Skeletal muscle cell (primary cell): ENCODE results near the gene NDUFA6.
A peak's percentile ranks its signal among the peaks of the same experiment; 100 is the strongest.
"Not testable (repeated sequence)": the region's sequence is repeated elsewhere in the genome, so short reads cannot be mapped to it uniquely, and the experiment has no call there.

Source experiments
- DNase-seq: peaks from one replicate; pipeline ENCODE4 v3.0.0-alpha.2; 2010; ENCODE audit warnings: low read depth
- H3K4me3 ChIP-seq: 2 replicates; pipeline ENCODE4 v1.5.1; 2011; ENCODE audit warnings: low read depth, mild to moderate bottlenecking, control low read depth, low read length, moderate library complexity

Gene NDUFA6

DNA sequence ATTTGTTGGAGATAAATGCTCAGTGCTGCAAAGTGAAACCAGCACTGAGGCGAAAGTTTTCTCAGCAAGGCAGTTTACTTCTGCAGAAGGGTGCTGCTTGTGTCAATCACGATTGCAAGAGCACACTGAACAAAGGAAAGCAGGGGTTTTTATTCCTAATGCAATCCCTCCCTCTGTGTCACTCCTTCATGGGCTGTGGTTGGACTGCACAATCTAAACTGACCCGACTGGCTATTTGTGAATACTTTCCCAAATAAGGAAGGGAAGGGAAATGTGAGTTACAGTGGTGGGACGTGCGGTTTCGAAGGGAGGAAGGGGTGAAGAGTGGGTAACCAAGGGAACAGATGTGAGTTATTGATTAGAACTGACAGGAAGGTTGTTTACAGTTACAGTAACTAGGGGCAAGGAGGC lies 24.9 kb upstream of the NDUFA6 start:
- not testable (repeated sequence) for H3K4me3 ChIP-seq, DNase-seq

DNA sequence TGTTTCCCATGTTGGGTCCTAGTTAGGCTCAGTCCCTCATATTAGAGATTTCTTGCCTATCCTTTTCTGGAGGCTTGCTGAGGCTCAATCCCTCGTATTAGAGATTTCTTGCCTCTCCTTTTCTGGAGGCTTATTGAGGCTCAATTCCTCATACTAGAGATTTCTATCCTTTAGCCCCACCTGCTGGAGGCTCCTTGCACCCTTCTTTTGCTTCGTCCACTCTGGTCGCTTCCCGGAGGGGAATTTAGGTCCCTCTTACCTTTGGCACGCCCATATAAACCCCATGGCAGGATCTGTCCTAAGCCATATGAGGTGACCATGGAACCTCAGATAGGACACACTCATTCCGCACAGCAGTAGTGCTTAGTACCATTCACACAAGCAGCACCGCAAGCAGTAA lies 24.1 kb upstream of the NDUFA6 start:
- no peak overlapping the region for H3K4me3 ChIP-seq
- no peak for DNase-seq

DNA sequence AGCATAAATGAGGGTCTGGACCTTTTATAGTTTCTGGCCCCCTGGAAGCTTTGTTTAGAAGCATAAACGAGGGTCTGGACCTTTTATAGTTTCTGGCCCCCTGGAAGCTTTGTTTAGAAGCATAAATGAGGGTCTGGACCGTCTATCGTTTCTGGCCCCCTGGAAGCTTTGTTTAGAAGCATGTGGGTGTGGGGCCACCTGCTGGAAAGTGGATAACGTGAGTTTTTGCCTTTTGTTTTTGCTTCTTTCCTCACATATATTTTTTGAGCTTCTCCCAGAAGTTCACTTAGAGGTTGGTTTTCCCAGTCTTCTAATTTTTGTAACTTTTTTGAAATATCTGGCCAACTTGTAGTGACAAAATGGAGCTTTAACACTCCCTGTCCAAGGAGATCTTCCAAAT lies 22.2 kb upstream of the NDUFA6 start:
- DNase-seq, H3K4me3 ChIP-seq: not testable (repeated sequence)

- no peak overlapping the region for H3K4me3 ChIP-seq
- DNase-seq = no peak
These were observed 21.2 kb upstream of the NDUFA6 start for GRCh38 chr22:42111798-42112197.

DNA sequence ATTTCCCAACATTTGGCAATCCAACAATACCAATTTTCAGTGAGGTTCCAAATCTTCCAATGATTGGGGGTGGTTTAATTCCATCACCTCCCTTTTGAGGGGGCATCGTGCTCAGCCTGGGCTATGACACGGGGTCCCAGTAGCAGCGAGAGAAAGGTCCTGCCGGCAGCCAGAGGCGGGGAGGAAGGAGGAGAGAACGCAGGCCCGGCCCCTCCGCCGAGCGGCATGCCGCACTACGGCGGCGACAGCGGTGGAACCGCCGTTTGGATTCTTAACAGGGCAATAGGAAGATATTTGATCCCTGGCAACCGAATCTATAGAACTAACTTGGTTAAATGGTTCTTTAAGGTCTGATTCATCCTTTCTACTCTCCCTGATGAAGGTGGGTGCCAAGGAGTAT lies 18.3 kb upstream of the NDUFA6 start:
- no peak for DNase-seq
- no peak overlapping the region for H3K4me3 ChIP-seq

DNA sequence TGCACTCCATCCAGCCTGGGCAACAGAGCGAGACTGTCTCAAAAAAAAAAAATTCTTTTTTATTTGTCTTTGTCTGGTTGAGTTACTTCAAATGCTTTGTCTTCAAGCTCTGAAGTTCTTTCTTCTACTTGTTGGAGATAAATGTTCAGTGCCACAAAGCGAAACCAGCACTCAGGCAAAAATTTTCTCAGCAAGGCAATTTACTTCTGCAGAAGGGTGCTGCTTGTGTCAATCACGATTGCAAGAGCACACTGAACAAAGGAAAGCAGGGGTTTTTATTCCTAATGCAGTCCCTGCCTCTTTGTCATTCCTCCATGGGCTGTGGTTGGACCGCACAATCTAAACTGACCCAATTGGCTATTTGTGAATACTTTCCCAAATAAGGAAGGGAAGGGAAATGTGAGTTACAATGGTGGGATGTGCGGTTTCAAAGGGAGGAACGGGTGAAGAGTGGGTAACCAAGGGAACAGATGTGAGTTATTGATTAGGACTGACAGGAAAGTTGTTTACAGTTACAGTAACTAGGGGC lies 13.8 kb upstream of the NDUFA6 start:
- H3K4me3 ChIP-seq, DNase-seq: not testable (repeated sequence)

DNA sequence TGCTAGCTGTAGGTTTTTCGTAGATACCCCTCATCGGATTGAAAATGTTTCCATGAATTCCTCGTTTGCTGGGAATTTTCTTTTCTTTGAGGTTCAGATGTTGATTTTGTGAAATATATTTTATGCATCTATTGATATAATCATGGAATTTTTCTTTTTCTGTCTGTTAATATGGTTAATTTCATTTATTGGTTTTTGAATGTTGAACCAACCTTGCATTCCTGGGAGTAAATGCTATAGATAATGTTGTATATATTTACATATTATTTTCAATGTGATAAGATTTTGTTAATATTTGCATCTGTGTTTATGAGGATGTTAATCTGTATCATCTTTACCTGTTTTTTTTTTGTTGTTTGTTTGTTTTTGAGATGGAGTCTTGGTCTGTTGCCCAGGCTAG lies 10.6 kb upstream of the NDUFA6 start:
- no peak overlapping the region for H3K4me3 ChIP-seq
- no peak for DNase-seq

DNA sequence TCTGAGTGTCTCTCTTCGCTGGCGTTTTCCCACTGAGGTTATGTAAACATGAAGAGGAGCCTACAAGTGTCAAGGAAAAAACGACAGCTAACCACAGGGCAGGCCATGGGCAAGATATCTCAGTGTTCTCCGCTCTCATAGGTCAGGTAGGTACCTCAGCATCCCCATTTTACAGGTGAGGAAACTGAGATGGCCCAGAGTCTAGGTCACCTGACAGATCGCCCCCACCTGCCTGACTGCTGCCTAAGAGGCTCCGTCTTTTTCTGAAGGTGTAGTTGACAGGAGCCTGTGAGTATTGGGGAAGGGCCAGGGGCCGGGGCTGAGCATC lies 847 bp upstream of the NDUFA6 start:
- H3K4me3 ChIP-seq = peak overlapping the region; percentile 88
- DNase-seq = no peak

DNA sequence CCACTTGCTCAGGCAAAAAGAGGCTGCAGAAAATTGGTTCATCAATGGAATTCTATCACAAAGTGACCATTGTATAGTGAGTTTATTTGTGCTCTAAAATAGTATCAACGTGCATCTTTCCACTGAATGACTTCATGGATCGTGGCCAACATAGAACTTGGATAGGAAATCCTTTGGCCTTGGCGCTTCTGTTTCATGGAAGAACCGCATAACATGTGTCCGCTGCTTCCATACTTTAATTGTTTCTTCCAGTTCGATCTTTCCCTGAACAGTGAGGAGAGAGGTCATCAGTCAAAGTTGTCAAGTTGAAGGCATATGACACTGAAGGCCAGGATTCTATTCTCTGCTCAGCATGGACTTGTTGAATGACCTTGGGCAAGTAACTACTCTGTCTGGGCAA lies 4.5 kb downstream of the NDUFA6 start:
- no peak overlapping the region for H3K4me3 ChIP-seq

GRCh38 chr22:42084874-42085273 lies 5.7 kb downstream of the NDUFA6 start:
- DNase-seq = no peak
- no peak overlapping the region for H3K4me3 ChIP-seq

More for the DNA sequence above, 4.5 kb downstream of the NDUFA6 start:
- no peak for DNase-seq

DNA sequence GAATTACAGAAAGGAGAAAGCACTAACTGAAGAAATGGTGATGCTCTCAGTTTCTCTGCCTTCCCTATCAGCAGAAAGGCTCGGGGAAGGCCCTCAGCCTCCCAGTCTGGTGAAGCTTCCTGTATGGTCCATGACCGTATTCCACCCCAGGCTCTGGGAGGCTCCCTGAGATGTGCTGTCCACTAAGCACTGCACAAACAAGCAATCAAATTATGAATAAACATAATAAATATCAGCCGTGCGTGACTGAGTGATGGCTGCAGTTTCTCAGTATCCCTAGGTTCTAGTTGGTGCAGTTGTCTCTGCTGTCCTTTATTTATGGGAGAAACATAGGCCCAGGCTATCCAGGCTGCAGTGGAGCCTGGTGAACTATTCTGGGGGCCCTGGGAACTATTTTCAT lies 7.5 kb downstream of the NDUFA6 start:
- DNase-seq = no peak
- H3K4me3 ChIP-seq = no peak overlapping the region

GRCh38 chr22:42080287-42080686 lies 10.3 kb downstream of the NDUFA6 start:
- no peak for DNase-seq

DNA sequence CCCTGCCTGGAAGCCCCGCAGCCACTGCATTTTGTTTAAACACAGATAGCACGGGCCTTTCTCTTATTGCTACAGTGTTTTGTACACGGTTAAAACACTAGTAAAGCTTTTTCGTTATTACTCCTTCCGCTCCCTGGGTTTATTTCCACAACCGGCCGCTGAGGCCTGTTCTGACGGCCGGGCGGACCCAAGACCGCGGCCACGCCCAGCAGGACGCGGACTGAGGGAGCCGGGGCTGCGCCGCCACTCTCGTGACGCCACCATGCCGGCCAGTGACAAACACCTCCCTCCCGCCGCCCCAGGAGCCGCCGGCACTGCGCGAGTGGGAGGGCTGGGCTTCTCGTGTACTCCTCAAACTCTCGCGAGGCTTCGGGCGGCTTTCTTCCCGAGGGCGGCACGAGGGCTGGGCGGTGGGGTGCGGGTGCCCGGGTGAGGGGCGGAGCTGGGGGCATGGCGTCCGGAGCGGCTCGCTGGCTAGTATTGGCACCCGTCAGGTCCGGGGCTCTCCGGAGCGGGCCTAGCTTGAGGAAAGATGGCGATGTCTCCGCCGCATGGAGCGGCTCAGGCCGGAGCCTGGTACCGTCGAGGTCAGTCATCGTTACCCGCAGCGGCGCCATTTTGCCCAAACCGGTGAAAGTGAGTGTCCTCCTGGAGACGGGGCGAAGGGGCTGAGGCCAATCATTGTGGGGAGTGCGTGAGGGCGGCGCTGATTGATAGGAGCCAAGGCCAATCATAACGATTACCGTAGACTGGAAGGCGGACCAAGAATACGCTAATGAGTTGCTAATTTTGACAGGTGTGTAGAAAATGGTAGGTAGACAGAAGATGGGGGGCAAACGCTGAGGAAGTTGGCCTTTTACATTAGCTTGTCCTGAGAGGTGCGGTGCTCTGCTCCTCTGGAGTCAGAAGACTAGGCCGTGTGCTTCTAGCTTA lies 11.0 kb downstream of the NDUFA6 start, which contains the start of gene SMDT1:
Gene SMDT1 (plus strand): TSS at position 382 of the 933 bp plus-strand sequence. CDS start 69 bp downstream, at position 451.
- DNase-seq = peak; percentile 93
- peak within 1 kb of the TSS; percentile 72 for H3K4me3 ChIP-seq

More at GRCh38 chr22:42080287-42080686, 10.3 kb downstream of the NDUFA6 start:
- peak overlapping the region; percentile 72 for H3K4me3 ChIP-seq

- DNase-seq = no peak
- H3K4me3 ChIP-seq = peak overlapping the region; percentile 72
These were observed 11.9 kb downstream of the NDUFA6 start for GRCh38 chr22:42078469-42079318.

- no peak for DNase-seq
- no peak overlapping the region for H3K4me3 ChIP-seq
These were observed 13.0 kb downstream of the NDUFA6 start for GRCh38 chr22:42077486-42078125.

DNA sequence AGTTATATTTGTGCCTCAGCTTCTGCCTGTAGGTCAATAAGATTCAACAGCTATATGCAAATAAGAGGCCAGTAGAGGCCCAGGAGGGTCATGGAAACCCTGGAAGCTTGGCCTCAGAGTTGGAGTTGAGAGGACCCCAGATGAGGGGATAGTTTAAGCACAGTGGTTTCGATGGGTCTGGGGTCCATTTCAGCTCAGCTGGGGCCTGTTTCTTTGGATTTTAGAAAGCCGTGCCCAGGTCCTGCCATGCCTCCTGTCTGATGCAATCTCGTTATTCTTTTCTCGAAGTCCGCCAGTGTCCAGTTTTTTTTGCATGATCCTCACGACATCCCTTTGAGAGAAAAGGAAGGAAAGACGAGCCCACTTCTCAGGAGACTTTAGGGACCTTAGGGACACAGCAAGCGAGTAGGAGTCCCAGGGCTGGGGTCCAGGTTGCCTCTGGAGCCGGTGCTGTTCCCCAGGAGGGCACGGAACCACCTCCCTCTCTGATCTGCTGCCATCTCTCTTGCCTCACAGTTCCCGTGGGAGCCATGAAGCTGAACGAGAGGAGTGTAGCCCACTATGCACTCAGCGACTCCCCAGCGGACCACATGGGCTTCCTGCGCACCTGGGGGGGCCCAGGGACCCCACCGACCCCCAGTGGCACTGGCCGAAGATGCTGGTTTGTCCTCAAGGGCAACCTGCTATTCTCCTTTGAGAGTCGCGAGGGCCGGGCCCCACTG lies 13.6 kb downstream of the NDUFA6 start:
- no peak for DNase-seq
- no peak overlapping the region for H3K4me3 ChIP-seq

- H3K4me3 ChIP-seq = peak overlapping the region; percentile 62
These were observed 15.5 kb downstream of the NDUFA6 start for GRCh38 chr22:42074846-42075676.

GRCh38 chr22:42074132-42074811 lies 16.3 kb downstream of the NDUFA6 start, which contains the start of gene PHETA2:
Gene PHETA2 (plus strand): TSS chr22:42074248. CDS start chr22:42077294, 3,046 bp downstream.
- peak within 1 kb of the TSS; percentile 62 for H3K4me3 ChIP-seq
- DNase-seq = no peak

More at GRCh38 chr22:42074846-42075676, 15.5 kb downstream of the NDUFA6 start:
- DNase-seq = no peak
